Parathyroid adenoma (tissue), 2 donors: ENCODE results near the gene RDX.

Experiments used
- H2AFZ ChIP-seq: fragments of 300-600 bp; sonication (generic); one replicate; pipeline ENCODE4 v1.7.0; 2017; ENCODE audit warnings: antibody characterized with exemption, mild to moderate bottlenecking
- H3K27ac ChIP-seq: fragments of 300-600 bp; sonication (generic); one replicate; pipeline ENCODE4 v1.7.0; 2017
- H3K27me3 ChIP-seq: fragments of 300-600 bp; sonication (generic); one replicate; pipeline ENCODE4 v1.7.0; 2017; ENCODE audit warnings: low read length; ENCODE audit not compliant: control insufficient read depth, insufficient read depth
- H3K36me3 ChIP-seq: fragments of 300-600 bp; sonication (generic); one replicate; pipeline ENCODE4 v1.7.0; 2017; ENCODE audit warnings: low read length; ENCODE audit not compliant: control insufficient read depth, insufficient read depth
- H3K4me1 ChIP-seq: fragments of 300-600 bp; sonication (generic); one replicate; pipeline ENCODE4 v1.7.0; 2017; ENCODE audit warnings: control low read depth
- H3K4me2 ChIP-seq: fragments of 300-600 bp; sonication (generic); one replicate; pipeline ENCODE4 v1.7.0; 2017; ENCODE audit warnings: low read length
- H3K4me3 ChIP-seq: fragments of 300-600 bp; sonication (generic); one replicate; pipeline ENCODE4 v1.7.0; 2017; ENCODE audit warnings: low read depth, low read length
- H3K79me2 ChIP-seq: fragments of 300-600 bp; sonication (generic); one replicate; pipeline ENCODE4 v1.7.0; 2017; ENCODE audit warnings: control low read depth
- H3K9ac ChIP-seq: fragments of 300-600 bp; sonication (generic); one replicate; pipeline ENCODE4 v1.7.0; 2017; ENCODE audit warnings: mild to moderate bottlenecking
- H3K9me3 ChIP-seq: fragments of 300-600 bp; sonication (generic); one replicate; pipeline ENCODE4 v1.7.0; 2017; ENCODE audit warnings: low read length; ENCODE audit not compliant: control insufficient read depth
- CTCF ChIP-seq: fragments of 300-600 bp; sonication (generic); IDR thresholded peaks from one replicate; pipeline ENCODE4 v1.7.0; 2017; ENCODE audit warnings: antibody characterized with exemption, mild to moderate bottlenecking
- donor health status: primary hyperparathyroidism.

RDX gene

DNA sequence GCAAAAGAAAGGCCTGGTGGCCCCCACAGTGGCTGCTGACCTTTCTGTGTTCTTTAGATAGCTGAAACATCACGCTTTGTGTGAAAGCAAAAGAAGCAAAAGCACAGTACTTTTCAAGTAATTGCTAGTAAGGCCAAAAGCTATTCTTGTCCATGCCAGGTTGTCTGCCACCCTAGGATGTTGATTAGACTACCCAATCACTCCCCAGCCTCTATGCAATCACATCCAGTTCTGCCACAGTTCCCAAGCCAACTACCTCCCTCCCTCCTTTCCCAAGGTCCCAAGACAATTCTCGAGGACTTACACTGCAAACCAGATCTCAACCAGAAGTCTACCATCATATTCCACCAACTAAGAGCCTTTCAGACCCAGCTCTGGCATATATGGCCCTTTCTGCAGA is 46.2 kb downstream of the RDX start:
- H3K4me2 ChIP-seq = no peak overlapping the region
- H3K9ac ChIP-seq = no peak overlapping the region
- H3K79me2 ChIP-seq = no peaks in the 10 kb centered on the region
- no peaks in the 10 kb centered on the region for H3K27me3 ChIP-seq
- no peak for TF ChIP-seq CTCF
- no peaks in the 10 kb centered on the region for H3K36me3 ChIP-seq
- no peaks in the 10 kb centered on the region for H3K4me1 ChIP-seq
- H2AFZ ChIP-seq = no peak overlapping the region
- H3K4me3 ChIP-seq = no peak overlapping the region
- H3K9me3 ChIP-seq = no peaks in the 10 kb centered on the region
- no peak overlapping the region for H3K27ac ChIP-seq

GRCh38 chr11:110249766-110250165 is 46.6 kb downstream of the RDX start:
- TF ChIP-seq CTCF = no peak
- no peaks in the 10 kb centered on the region for H3K36me3 ChIP-seq
- no peak overlapping the region for H3K27ac ChIP-seq

GRCh38 chr11:110249066-110249465 is 47.3 kb downstream of the RDX start:
- Histone ChIP-seq H3K36me3 (no peaks in the 10 kb centered on the region), H3K4me2 (no peak overlapping the region), H3K79me2 (no peaks in the 10 kb centered on the region), H2AFZ (no peak overlapping the region), H3K4me1 (no peaks in the 10 kb centered on the region), H3K4me3 (no peak overlapping the region), H3K27ac (no peak overlapping the region), H3K9me3 (no peaks in the 10 kb centered on the region), H3K27me3 (no peaks in the 10 kb centered on the region), H3K9ac (no peak overlapping the region)
- TF ChIP-seq CTCF = no peak

More at GRCh38 chr11:110249766-110250165, 46.6 kb downstream of the RDX start:
- H3K79me2 ChIP-seq = no peaks in the 10 kb centered on the region
- no peak overlapping the region for H2AFZ ChIP-seq
- no peak overlapping the region for H3K4me2 ChIP-seq
- H3K9ac ChIP-seq = no peak overlapping the region
- no peaks in the 10 kb centered on the region for H3K4me1 ChIP-seq
- no peaks in the 10 kb centered on the region for H3K27me3 ChIP-seq
- no peaks in the 10 kb centered on the region for H3K9me3 ChIP-seq
- H3K4me3 ChIP-seq = no peak overlapping the region

GRCh38 chr11:110243791-110244190 is 52.6 kb downstream of the RDX start:
- Histone ChIP-seq H3K27me3 (no peaks in the 10 kb centered on the region), H3K79me2 (no peaks in the 10 kb centered on the region), H3K27ac (no peak overlapping the region), H3K9me3 (no peaks in the 10 kb centered on the region), H3K4me2 (no peak overlapping the region), H3K4me1 (no peaks in the 10 kb centered on the region), H3K9ac (no peak overlapping the region), H2AFZ (no peak overlapping the region), H3K4me3 (no peak overlapping the region), H3K36me3 (no peaks in the 10 kb centered on the region)
- no peak for TF ChIP-seq CTCF

DNA sequence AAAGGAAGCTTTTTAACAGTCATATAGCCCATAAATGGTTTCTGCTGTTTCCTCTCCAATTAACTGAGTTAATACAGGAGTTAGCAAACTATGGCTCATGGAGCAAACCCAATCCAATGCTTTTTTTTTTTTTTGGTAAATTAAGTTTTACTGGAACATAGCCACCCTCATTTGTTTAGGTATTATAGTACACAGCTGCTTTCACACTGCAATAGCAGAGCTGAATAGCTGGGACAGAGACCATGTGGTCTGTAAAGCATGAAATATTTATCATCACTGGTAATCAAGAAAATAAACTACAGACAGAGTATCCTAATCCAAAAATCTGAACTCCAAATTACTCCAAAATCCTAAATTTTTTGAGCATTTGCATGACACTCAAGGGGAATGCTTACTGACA is 53.7 kb downstream of the RDX start:
- Histone ChIP-seq H2AFZ (no peak overlapping the region), H3K27me3 (no peaks in the 10 kb centered on the region), H3K79me2 (no peaks in the 10 kb centered on the region), H3K36me3 (no peaks in the 10 kb centered on the region), H3K4me2 (no peak overlapping the region), H3K9me3 (no peaks in the 10 kb centered on the region), H3K9ac (no peak overlapping the region), H3K4me3 (no peak overlapping the region), H3K27ac (no peak overlapping the region), H3K4me1 (no peaks in the 10 kb centered on the region)
- TF ChIP-seq CTCF = no peak
